ENCODE data around the gene ACO2. TPM values are rescaled to one million over a fixed set of nuclear protein-coding genes. Genes with fewer than 3 reads are reported as not detected.
"Not testable (repeated sequence)": the region's sequence is repeated elsewhere in the genome, so short reads cannot be mapped to it uniquely, and the experiment has no call there.

Gene ACO2
- total RNA-seq, 1 experiment from 2014 or later = 66.6 TPM

DNA sequence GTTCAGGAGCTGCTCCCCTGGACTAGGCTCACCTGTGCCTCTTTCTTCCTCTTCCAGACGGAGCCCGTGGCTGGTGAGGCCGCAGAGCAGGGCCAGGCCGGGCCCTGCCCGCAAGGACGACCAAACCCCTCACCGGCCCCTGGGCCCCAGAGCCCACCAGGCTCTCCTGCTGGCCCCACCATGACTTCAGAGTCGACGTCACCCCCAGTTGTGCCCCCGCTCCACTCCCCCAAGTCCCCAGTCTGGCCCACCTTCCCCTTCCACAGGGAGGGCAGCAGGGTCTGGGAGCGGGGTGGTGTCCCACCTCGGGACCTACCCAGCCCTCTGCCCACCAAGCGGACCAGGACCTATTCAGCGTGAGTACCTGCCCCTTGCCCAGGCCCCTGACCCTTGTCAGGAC is 102.9 kb downstream of the ACO2 start:
- Histone ChIP-seq H3K27ac (ENCODE audit: insufficient read length, low read depth, low read length) (no peak overlapping the region), H4K91ac (ENCODE audit: insufficient read length, low read depth, low read length) (no peak overlapping the region), H3K27me3 (ENCODE audit: insufficient read depth, low read length) (no peaks in the 10 kb centered on the region), H3K79me1 (ENCODE audit: insufficient read depth, low read depth, low read length, poor library complexity, severe bottlenecking) (no peaks in the 10 kb centered on the region), H3T11ph (ENCODE audit: low read length) (no peak overlapping the region), H3K9me3 (ENCODE audit: control insufficient read depth, low read depth, low read length) (no peaks in the 10 kb centered on the region), H2BK15ac (ENCODE audit: low read depth, low read length) (no peak overlapping the region), H3K4me1 (ENCODE audit: insufficient read depth, low read length) (0 out of 2 replicates have a peak, but pooled peaks cover 2% of the 10 kb centered on the region), H3K79me2 (ENCODE audit: insufficient read depth, low read length) (no peaks in the 10 kb centered on the region), H4K5ac (ENCODE audit: insufficient read length, low read depth, low read length) (no peak overlapping the region), H3K56ac (ENCODE audit: insufficient read length, low read depth, low read length) (no peak overlapping the region), H3K23me2 (ENCODE audit: insufficient read length, low read depth, low read length, poor library complexity, severe bottlenecking) (no peaks in the 10 kb centered on the region), H2AK5ac (ENCODE audit: insufficient read length, low read length) (no peak overlapping the region), H2BK20ac (ENCODE audit: low read depth, low read length, poor library complexity, severe bottlenecking) (no peak overlapping the region), H3K14ac (ENCODE audit: insufficient read depth, low read length) (no peak overlapping the region), H2BK12ac (ENCODE audit: insufficient read length, low read depth, low read length) (no peak overlapping the region), H3K23ac (ENCODE audit: insufficient read length, low read depth, low read length) (no peak overlapping the region), H4K8ac (replicated peaks; ENCODE audit: insufficient read length, low read depth, low read length) (no peak overlapping the region), H3K4me2 (ENCODE audit: insufficient read depth, insufficient read length, low read length) (no peak overlapping the region), H3K4ac (ENCODE audit: low read depth, low read length) (no peak overlapping the region), H2BK5ac (ENCODE audit: insufficient read length, low read length) (no peak overlapping the region), H2AFZ (ENCODE audit: low read length) (no peak overlapping the region), H2BK120ac (ENCODE audit: low read depth, low read length, poor library complexity, severe bottlenecking) (no peak overlapping the region), H3K18ac (ENCODE audit: insufficient read length, low read depth, low read length) (no peak overlapping the region), H3K9ac (ENCODE audit: extremely low read depth, insufficient read length, low read length) (no peak overlapping the region), H4K20me1 (ENCODE audit: control insufficient read depth, insufficient read depth, insufficient read length) (no peaks in the 10 kb centered on the region)
- Mint-ChIP-seq H3K9me3 (no peaks in the 10 kb centered on the region), H3K4me1 (no peaks in the 10 kb centered on the region; a peak in 1 of 4 replicates), H3K4me3 (no peak overlapping the region), H3K27ac (no peak overlapping the region; a peak in 1 of 7 replicates), H3K36me3 (ENCODE audit: insufficient read depth in 1 of 3, low read depth in 3 of 3) (peaks cover 0 to 3% (median 3%) of the 10 kb centered on the region in 3 experiments; a peak in 3 of 7 replicates), H3K27me3 (ENCODE audit: low read depth) (peaks cover 2% of the 10 kb centered on the region; the same call in 1 of the 2 replicates)
- TF ChIP-seq, protein P1, sequence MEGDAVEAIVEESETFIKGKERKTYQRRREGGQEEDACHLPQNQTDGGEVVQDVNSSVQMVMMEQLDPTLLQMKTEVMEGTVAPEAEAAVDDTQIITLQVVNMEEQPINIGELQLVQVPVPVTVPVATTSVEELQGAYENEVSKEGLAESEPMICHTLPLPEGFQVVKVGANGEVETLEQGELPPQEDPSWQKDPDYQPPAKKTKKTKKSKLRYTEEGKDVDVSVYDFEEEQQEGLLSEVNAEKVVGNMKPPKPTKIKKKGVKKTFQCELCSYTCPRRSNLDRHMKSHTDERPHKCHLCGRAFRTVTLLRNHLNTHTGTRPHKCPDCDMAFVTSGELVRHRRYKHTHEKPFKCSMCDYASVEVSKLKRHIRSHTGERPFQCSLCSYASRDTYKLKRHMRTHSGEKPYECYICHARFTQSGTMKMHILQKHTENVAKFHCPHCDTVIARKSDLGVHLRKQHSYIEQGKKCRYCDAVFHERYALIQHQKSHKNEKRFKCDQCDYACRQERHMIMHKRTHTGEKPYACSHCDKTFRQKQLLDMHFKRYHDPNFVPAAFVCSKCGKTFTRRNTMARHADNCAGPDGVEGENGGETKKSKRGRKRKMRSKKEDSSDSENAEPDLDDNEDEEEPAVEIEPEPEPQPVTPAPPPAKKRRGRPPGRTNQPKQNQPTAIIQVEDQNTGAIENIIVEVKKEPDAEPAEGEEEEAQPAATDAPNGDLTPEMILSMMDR (conservative IDR thresholded peaks at IDR 0.05) = no peak
- WGBS (ENCODE audit: extremely low coverage, insufficient read length, low lambda C conversion rate) = no CpG with 5 or more reads among the region's 14 CpGs
- no peak for DNase-seq

DNA sequence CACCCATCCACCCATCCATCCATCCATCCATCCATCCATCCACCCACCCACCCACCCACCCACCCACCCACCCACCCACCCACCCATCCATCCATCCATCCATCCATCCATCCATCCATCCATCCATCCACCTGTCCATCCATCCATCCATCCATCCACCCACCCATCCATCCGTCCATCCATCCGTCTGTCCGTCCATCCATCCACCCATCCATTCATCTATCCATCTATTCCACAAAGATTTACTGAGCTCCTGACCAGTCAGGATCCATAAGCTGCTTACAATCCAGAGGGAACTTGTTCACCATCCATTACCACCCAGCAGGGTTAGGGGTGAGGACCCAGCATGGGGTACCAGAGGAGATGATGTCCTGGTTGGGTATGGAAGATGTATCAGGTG is 103.4 kb downstream of the ACO2 start:
- H2BK5ac ChIP-seq (ENCODE audit: insufficient read length, low read length); H3K14ac ChIP-seq (ENCODE audit: insufficient read depth, low read length); H3K4me3 Mint-ChIP-seq; H3K4me1 Mint-ChIP-seq; H3K9ac ChIP-seq (ENCODE audit: extremely low read depth, insufficient read length, low read length); H3K23ac ChIP-seq (ENCODE audit: insufficient read length, low read depth, low read length); H3K27ac Mint-ChIP-seq; H3K4me1 ChIP-seq (ENCODE audit: insufficient read depth, low read length); H3K18ac ChIP-seq (ENCODE audit: insufficient read length, low read depth, low read length); H3K36me3 Mint-ChIP-seq (ENCODE audit: insufficient read depth in 1 of 3, low read depth in 3 of 3); H4K20me1 ChIP-seq (ENCODE audit: control insufficient read depth, insufficient read depth, insufficient read length); H3K56ac ChIP-seq (ENCODE audit: insufficient read length, low read depth, low read length); H3K27me3 Mint-ChIP-seq (ENCODE audit: low read depth); H3K23me2 ChIP-seq (ENCODE audit: insufficient read length, low read depth, low read length, poor library complexity, severe bottlenecking); H3K4me2 ChIP-seq (ENCODE audit: insufficient read depth, insufficient read length, low read length); H3T11ph ChIP-seq (ENCODE audit: low read length); H3K79me2 ChIP-seq (ENCODE audit: insufficient read depth, low read length); H2BK120ac ChIP-seq (ENCODE audit: low read depth, low read length, poor library complexity, severe bottlenecking); DNase-seq; H2BK15ac ChIP-seq (ENCODE audit: low read depth, low read length); H3K79me1 ChIP-seq (ENCODE audit: insufficient read depth, low read depth, low read length, poor library complexity, severe bottlenecking); H2AFZ ChIP-seq (ENCODE audit: low read length); H3K9me3 Mint-ChIP-seq; H2BK20ac ChIP-seq (ENCODE audit: low read depth, low read length, poor library complexity, severe bottlenecking); H3K9me3 ChIP-seq (ENCODE audit: control insufficient read depth, low read depth, low read length); H4K8ac ChIP-seq (replicated peaks; ENCODE audit: insufficient read length, low read depth, low read length); H3K4ac ChIP-seq (ENCODE audit: low read depth, low read length); H3K27me3 ChIP-seq (ENCODE audit: insufficient read depth, low read length); H2BK12ac ChIP-seq (ENCODE audit: insufficient read length, low read depth, low read length); H4K5ac ChIP-seq (ENCODE audit: insufficient read length, low read depth, low read length); H3K27ac ChIP-seq (ENCODE audit: insufficient read length, low read depth, low read length); H2AK5ac ChIP-seq (ENCODE audit: insufficient read length, low read length); H4K91ac ChIP-seq (ENCODE audit: insufficient read length, low read depth, low read length): not testable (repeated sequence)
- no CpG with 5 or more reads among the region's 3 CpGs for WGBS (ENCODE audit: extremely low coverage, insufficient read length, low lambda C conversion rate)

Measured in H9 (cell line).